CD4-positive, alpha-beta memory T cell (primary cell): ENCODE data around the gene DYNLL1. TPM values are rescaled to one million over a fixed set of nuclear protein-coding genes. Genes with fewer than 3 reads are reported as not detected.
A peak's percentile ranks its signal among the peaks of the same experiment; 100 is the strongest.
"Not testable (repeated sequence)": the region's sequence is repeated elsewhere in the genome, so short reads cannot be mapped to it uniquely, and the experiment has no call there.

ENCODE experiments used
- CTCF ChIA-PET: fragments of 350-600 bp; sonication (Branson Sonifier 250); formaldehyde crosslinking; loops from one replicate; lab custom pipeline; 2021; ENCODE audit warnings: inconsistent platforms; ENCODE audit not compliant: partially characterized antibody; lab: Charles Lee
- POLR2A ChIA-PET: fragments of 350-600 bp; sonication (Branson Sonifier 250); formaldehyde crosslinking; loops from one replicate; lab custom pipeline; 2021; ENCODE audit not compliant: partially characterized antibody; lab: Charles Lee
- DNase-seq, 5 donors: peaks; one replicate each; pipeline versions ENCODE4 v3.0.0 to v3.0.0-alpha.2; 2020 to 2022; ENCODE audit warnings: mixed read lengths in 1 of 5
- H3K27ac ChIP-seq: one replicate; pipeline ENCODE4 v1.7.0; 2013; ENCODE audit warnings: low read depth, low read length
- H3K27me3 ChIP-seq: 2 replicates; pipeline ENCODE4 v1.7.0; 2013; ENCODE audit warnings: mild to moderate bottlenecking, low read length, moderate library complexity; ENCODE audit not compliant: insufficient read depth
- H3K36me3 ChIP-seq: 2 replicates; pipeline ENCODE4 v1.7.0; 2013; ENCODE audit warnings: mild to moderate bottlenecking, low read length, moderate library complexity; ENCODE audit not compliant: insufficient read depth
- H3K4me1 ChIP-seq: 2 replicates; pipeline ENCODE4 v1.7.0; 2013; ENCODE audit warnings: mild to moderate bottlenecking, low read length, moderate library complexity; ENCODE audit not compliant: insufficient read depth
- H3K4me3 ChIP-seq, 2 donors: one replicate each; pipeline ENCODE4 v1.7.0; 2013; ENCODE audit warnings: low read length in 2 of 2, mild to moderate bottlenecking in 1 of 2
- H3K9me3 ChIP-seq, 2 donors: one replicate each; pipeline ENCODE4 v1.7.0; 2013; ENCODE audit warnings: low read length in 2 of 2, control low read depth in 1 of 2; ENCODE audit not compliant: control insufficient read depth in 1 of 2
- H3K27ac Mint-ChIP-seq, 7 donors: one replicate each; pipeline ENCODE4 v1.8.0; 2020 to 2021; ENCODE audit warnings: mixed read lengths in 7 of 7, mild to moderate bottlenecking in 6 of 7, inconsistent platforms in 3 of 7, moderate library complexity in 3 of 7
- H3K27me3 Mint-ChIP-seq, 2 donors: one replicate each; pipeline ENCODE4 v1.8.0; 2020 to 2021; ENCODE audit warnings: mixed read lengths in 2 of 2
- H3K36me3 Mint-ChIP-seq, 2 donors: one replicate each; pipeline ENCODE4 v1.8.0; 2020 to 2021; ENCODE audit warnings: mixed read lengths in 2 of 2, inconsistent platforms in 1 of 2, mild to moderate bottlenecking in 1 of 2
- H3K4me1 Mint-ChIP-seq, 4 donors: one replicate each; pipeline ENCODE4 v1.8.0; 2020 to 2021; ENCODE audit warnings: mixed read lengths in 4 of 4, mild to moderate bottlenecking in 1 of 4
- H3K4me3 Mint-ChIP-seq, 8 donors: one replicate each; pipeline ENCODE4 v1.8.0; 2020 to 2021; ENCODE audit warnings: mixed read lengths in 8 of 8, mild to moderate bottlenecking in 7 of 8, moderate library complexity in 6 of 8, inconsistent platforms in 3 of 8
- H3K9me3 Mint-ChIP-seq, 8 donors: one replicate each; pipeline ENCODE4 v1.8.0; 2020 to 2021; ENCODE audit warnings: mixed read lengths in 8 of 8, mild to moderate bottlenecking in 5 of 8, inconsistent platforms in 3 of 8, moderate library complexity in 1 of 8
- intact Hi-C: fragments of 100-400 bp; cut with micrococcal nuclease; formaldehyde crosslinking; loops from one replicate; pipeline ENCODE4 v1.15.1; 2023
- polyA plus RNA-seq, 2 donors: library from polyadenylated mRNA; unstranded; fragments of 300-500 nt; fragmentation: Illumina TruSeq; gene quantifications; one replicate each; pipeline ENCODE4 v1.2.3, GENCODE V29; 2021
- total RNA-seq, 2 experiments: library from RNA; stranded (reverse); gene quantifications; one replicate each; pipeline ENCODE4 v1.2.3, GENCODE V29; 2021

Gene DYNLL1
- 100 to 1,000 TPM in 1 of 2 experiments, 10 to 100 TPM in 1; 97.5 to 108 TPM for total RNA-seq
- 100 to 1,000 TPM; 348 to 351 TPM for polyA plus RNA-seq

DNA sequence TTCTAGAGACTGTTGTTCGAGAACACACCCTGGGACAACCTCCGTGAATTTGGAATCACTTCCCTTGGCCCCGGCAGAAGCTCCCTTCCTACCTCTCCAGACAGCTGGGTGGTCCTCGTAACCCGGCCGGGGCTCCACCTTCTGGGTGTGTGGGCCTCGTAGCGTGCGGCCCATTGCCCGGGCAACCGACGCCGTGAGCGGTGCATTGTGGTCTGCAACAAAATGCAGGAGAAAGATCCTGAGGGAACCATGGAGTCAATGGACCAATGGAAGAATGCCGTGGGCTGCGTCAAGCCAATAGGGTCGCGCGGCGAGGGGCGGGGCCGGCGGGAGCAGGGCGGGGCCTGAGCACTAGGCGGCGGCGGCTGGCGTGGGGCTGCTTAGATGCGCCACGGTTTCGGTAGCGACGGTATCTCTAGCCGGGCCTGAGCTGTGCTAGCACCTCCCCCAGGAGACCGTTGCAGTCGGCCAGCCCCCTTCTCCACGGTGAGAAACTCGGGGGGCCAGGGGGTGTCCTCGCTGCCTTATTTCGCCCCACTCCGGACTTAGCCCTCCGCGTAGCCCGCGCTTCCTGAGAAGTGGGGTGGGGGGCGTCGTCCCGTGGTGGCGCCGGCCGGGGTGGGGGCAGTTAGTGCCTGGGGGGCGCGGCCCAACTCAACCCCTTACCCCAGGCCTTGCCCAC lies at the start of gene DYNLL1:
TSS of gene DYNLL1 (plus strand) at position 383 of the 682 bp plus-strand sequence. CDS start 309 bp downstream, outside the sequence.
- H3K27me3 ChIP-seq = no peaks in the 10 kb centered on the region
- CTCF ChIA-PET = interaction anchor here (0.7 to 4.5 kb wide), 12 partner anchors 9 to 169 kb away, joined by 3 to 26 read pairs (median 4); partner anchors contain the start of genes COX6A1, PLA2G1B and SRSF9
- intact Hi-C loops = loop anchor here (1.0 to 2.0 kb wide), 6 partner anchors 27 to 190 kb away; partner anchors contain the start of genes COQ5, COX6A1, POP5 and SRSF9
- H3K27ac Mint-ChIP-seq = peak within 1 kb of the TSS; percentile 89 to 96 (median 94)
- peak within 1 kb of the TSS; percentile 91 to 98 (median 94) for H3K4me3 Mint-ChIP-seq
- H3K27me3 Mint-ChIP-seq = no peaks in the 10 kb centered on the region
- H3K4me1 ChIP-seq = peaks cover 19% of the 10 kb centered on the region
- peak within 1 kb of the TSS; percentile 82 for H3K27ac ChIP-seq
- no peaks in the 10 kb centered on the region for H3K36me3 ChIP-seq
- peaks cover 22 to 49% (median 37%) of the 10 kb centered on the region in 4 donors for H3K4me1 Mint-ChIP-seq
- POLR2A ChIA-PET = interaction anchor here (0.6 to 4.5 kb wide), 29 partner anchors 14 to 696 kb away, joined by 3 to 42 read pairs (median 4); partner anchors contain the start of genes COQ5, COX6A1, GATC and POP5
- peaks cover 8 to 23% of the 10 kb centered on the region in 2 donors for H3K36me3 Mint-ChIP-seq
- peak; percentile 96 to 98 (median 97) for DNase-seq
- peak within 1 kb of the TSS; percentile 93 to 94 for H3K4me3 ChIP-seq
- H3K9me3 Mint-ChIP-seq = no peaks in the 10 kb centered on the region
- no peaks in the 10 kb centered on the region for H3K9me3 ChIP-seq

DNA sequence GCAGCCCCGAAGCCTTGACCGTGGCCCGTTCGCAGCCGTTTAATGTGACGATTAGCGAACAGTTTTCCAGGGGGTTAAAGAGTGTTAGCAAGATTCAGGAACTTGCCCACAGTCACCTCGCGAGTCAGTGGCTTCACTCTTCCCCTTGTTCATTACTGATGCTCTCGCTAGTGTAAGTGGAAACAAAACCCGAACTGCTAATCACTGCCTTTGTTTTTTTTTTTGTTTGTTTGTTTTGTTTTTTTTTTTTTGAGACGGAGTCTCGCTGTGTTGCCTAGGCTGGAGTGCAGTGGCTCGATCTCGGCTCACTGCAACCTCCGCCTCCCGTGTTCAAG lies 49.1 kb upstream of the DYNLL1 start:
- Mint-ChIP-seq H3K27ac (peak overlapping the region; percentile 96 to 99 (median 98)), H3K36me3 (peaks cover 9 to 39% of the 10 kb centered on the region in 2 donors), H3K4me3 (peak overlapping the region; percentile 92 to 99 (median 99)), H3K4me1 (peaks cover 14 to 42% (median 23%) of the 10 kb centered on the region in 4 donors)
- H3K27me3 Mint-ChIP-seq, H3K9me3 Mint-ChIP-seq, H3K9me3 ChIP-seq, DNase-seq, H3K27me3 ChIP-seq: not testable (repeated sequence)
- Histone ChIP-seq H3K27ac (peak overlapping the region; percentile 96), H3K4me1 (peaks cover 24% of the 10 kb centered on the region), H3K4me3 (peak overlapping the region; percentile 94 to 99), H3K36me3 (peaks cover 16% of the 10 kb centered on the region)
- intact Hi-C loops = loop anchor here (1.0 to 2.0 kb wide), 2 partner anchors 9 to 22 kb away; partner anchors contain the start of genes COX6A1 and SRSF9
- ChIA-PET CTCF (interaction anchor here (1.8 to 19.4 kb wide), 2 partner anchors 12 to 22 kb away, joined by 5 to 187 read pairs; partner anchors contain the start of gene SRSF9), POLR2A (interaction anchor here (0.7 to 2.1 kb wide), 5 partner anchors 20 to 155 kb away, joined by 3 to 8 read pairs (median 4); partner anchors contain the start of genes DYNLL1, RNU4-2 and SRSF9)

DNA sequence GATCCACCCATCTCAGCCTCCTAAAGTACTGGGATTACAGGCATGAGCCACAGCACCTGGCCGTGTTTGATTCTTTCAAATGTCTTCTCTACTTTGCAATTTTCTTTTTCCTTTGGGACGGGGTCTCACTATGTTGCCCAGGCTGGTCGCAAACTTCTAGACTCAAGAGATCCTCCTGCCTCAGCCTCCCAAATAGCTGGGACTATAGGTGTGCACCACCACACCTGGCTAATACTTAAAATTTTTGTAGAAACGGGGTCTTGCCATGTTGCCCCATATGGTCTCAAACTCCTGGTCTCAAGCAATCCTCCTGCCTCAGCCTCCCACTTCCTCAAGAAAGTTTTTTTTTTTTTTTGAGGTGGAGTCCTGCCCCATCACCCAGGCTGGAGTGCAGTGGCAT lies 47.9 kb upstream of the DYNLL1 start:
- Mint-ChIP-seq H3K27ac (peak overlapping the region; percentile 37 to 99 (median 64)), H3K9me3 (peaks cover 0 to 6% (median 0%) of the 10 kb centered on the region in 8 donors), H3K36me3 (peaks cover 6 to 38% of the 10 kb centered on the region in 2 donors), H3K27me3 (no peaks in the 10 kb centered on the region), H3K4me3 (peak overlapping the region; percentile 46 to 99 (median 98)), H3K4me1 (peaks cover 14 to 42% (median 22%) of the 10 kb centered on the region in 4 donors)
- no peak for DNase-seq
- no peaks in the 10 kb centered on the region for H3K27me3 ChIP-seq
- ChIA-PET POLR2A (interaction anchor here (1.2 to 2.1 kb wide), 3 partner anchors 8 to 156 kb away, joined by 3 to 8 read pairs (median 5); partner anchors contain the start of gene RNU4-2), CTCF (interaction anchor here (1.8 to 19.4 kb wide), 2 partner anchors 11 to 21 kb away, joined by 5 to 187 read pairs; partner anchors contain the start of gene SRSF9)
- H3K9me3 ChIP-seq = no peaks in the 10 kb centered on the region
- peaks cover 15% of the 10 kb centered on the region for H3K36me3 ChIP-seq
- intact Hi-C loops = loop anchor here (2.0 kb wide), 1 partner anchor 21 kb away; the partner anchor contains the start of gene SRSF9
- H3K4me3 ChIP-seq = no peak overlapping the region
- H3K27ac ChIP-seq = no peak overlapping the region
- peaks cover 26% of the 10 kb centered on the region for H3K4me1 ChIP-seq

DNA sequence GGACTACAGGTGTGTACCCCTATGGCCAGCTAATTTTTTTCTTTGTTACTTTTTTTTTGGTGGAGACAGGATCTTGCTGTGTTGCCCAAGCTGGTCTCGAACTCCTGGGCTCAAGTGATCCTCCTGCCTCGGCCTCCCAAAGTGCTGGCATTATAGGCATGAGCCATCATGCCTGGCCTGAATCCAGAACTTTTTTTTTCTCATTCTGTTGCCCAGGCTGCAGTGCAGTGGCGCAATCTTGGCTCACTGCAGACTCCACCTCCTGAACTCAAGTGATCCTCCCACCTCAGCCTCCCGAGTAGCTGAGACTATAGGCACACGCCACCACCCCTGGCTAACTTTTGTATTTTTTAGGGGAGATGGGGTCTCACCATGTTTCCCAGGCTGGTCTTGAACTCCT lies 43.4 kb upstream of the DYNLL1 start:
- DNase-seq, H3K27ac ChIP-seq, H3K27me3 ChIP-seq, intact Hi-C loops, H3K9me3 Mint-ChIP-seq, H3K4me3 ChIP-seq, H3K27me3 Mint-ChIP-seq, H3K9me3 ChIP-seq, H3K4me3 Mint-ChIP-seq: not testable (repeated sequence)
- Mint-ChIP-seq H3K27ac (peak overlapping the region in 1 of 7 donors; percentile 25), H3K36me3 (peaks cover 11 to 38% of the 10 kb centered on the region in 2 donors), H3K4me1 (peaks cover 6 to 24% (median 10%) of the 10 kb centered on the region in 4 donors)
- CTCF ChIA-PET = interaction anchor here (0.8 to 19.4 kb wide), 9 partner anchors 9 to 197 kb away, joined by 3 to 187 read pairs (median 4); partner anchors contain the start of genes DYNLL1, POP5 and SRSF9
- Histone ChIP-seq H3K4me1 (peaks cover 19% of the 10 kb centered on the region), H3K36me3 (peaks cover 19% of the 10 kb centered on the region)
- POLR2A ChIA-PET = interaction anchor here (1.1 to 5.8 kb wide), 3 partner anchors 12 to 17 kb away, joined by 3 to 28 read pairs (median 3); partner anchors contain the start of gene SRSF9

DNA sequence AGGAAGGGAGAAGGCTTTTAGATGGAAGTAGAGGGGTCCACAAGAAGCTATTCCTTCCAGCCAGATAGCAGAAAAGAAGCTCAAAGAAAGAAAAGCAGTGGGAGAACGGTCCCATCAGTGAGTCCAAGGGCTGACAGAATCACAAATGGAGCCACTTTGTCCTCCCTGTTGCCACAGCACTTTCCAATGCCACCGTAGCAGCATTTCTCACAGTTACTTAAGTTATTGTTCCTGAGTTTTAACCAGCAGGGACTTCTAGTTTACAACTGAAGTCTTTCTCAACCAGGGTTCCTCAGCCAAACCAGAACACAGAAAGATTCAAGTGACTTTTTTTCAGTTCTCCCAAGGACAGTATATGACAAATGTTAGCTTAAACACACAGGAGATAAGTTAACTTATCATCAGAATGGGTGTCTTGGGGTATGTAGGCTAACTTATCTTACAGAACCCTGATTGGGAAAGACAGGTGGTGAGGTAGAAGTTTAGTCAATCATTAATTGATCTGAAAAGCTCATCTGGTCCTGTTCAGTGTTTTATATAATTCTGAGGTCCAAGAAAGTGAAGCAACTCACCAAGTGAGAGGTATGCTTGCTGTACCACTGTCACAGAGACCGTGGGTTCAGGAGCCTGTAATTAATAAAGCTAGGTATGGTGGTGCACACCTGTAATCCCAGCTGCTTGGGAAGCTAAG lies 42.7 kb upstream of the DYNLL1 start:
- no peak overlapping the region for H3K4me3 ChIP-seq
- Mint-ChIP-seq H3K36me3 (peaks cover 11 to 39% of the 10 kb centered on the region in 2 donors), H3K27ac (peak overlapping the region in 6 of 7 donors; percentile 5 to 73 (median 47)), H3K9me3 (no peaks in the 10 kb centered on the region), H3K27me3 (no peaks in the 10 kb centered on the region), H3K4me3 (no peak overlapping the region), H3K4me1 (peaks cover 0 to 18% (median 8%) of the 10 kb centered on the region in 4 donors)
- no peaks in the 10 kb centered on the region for H3K9me3 ChIP-seq
- peaks cover 23% of the 10 kb centered on the region for H3K36me3 ChIP-seq
- peaks cover 13% of the 10 kb centered on the region for H3K4me1 ChIP-seq
- CTCF ChIA-PET = interaction anchor here (0.7 to 19.4 kb wide), 10 partner anchors 10 to 196 kb away, joined by 3 to 187 read pairs (median 4); partner anchors contain the start of genes POP5 and SRSF9
- no peak for DNase-seq
- no peaks in the 10 kb centered on the region for H3K27me3 ChIP-seq
- POLR2A ChIA-PET = interaction anchor here (0.8 to 5.8 kb wide), 5 partner anchors 9 to 80 kb away, joined by 3 to 28 read pairs (median 3); partner anchors contain the start of gene SRSF9
- H3K27ac ChIP-seq = no peak overlapping the region
- intact Hi-C loops = no loop called here

DNA sequence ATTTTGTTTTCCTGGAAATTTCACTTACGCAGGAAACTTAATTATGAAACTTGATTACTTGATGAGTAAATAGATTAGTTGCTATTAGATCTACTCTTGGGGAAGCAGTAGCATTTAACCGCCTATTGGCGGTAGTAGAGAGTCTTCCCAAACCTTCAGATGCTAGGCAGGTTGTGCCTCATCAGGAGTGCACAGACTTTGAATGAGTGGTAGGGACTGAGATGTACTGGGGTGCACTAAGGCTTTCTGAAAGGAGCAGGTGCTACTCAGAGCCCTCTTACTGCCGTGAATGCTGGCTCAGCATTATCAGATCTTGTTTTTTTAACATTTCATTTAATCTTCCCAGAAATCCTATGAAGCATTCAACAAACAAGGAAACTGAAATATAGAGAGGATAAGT lies 41.9 kb upstream of the DYNLL1 start:
- H3K36me3 Mint-ChIP-seq = peaks cover 17 to 46% of the 10 kb centered on the region in 2 donors
- Histone ChIP-seq H3K36me3 (peaks cover 27% of the 10 kb centered on the region), H3K4me3 (no peak overlapping the region), H3K27me3 (no peaks in the 10 kb centered on the region), H3K9me3 (no peaks in the 10 kb centered on the region), H3K27ac (no peak overlapping the region), H3K4me1 (peaks cover 13% of the 10 kb centered on the region)
- no peak overlapping the region for H3K4me3 Mint-ChIP-seq
- intact Hi-C loops = no loop called here
- ChIA-PET POLR2A (interaction anchor here (0.9 to 5.8 kb wide), 2 partner anchors 10 to 15 kb away, joined by 3 to 28 read pairs; partner anchors contain the start of gene SRSF9), CTCF (interaction anchor here (0.6 to 19.4 kb wide), 8 partner anchors 11 to 195 kb away, joined by 3 to 187 read pairs (median 4); partner anchors contain the start of genes POP5 and SRSF9)
- peak; percentile 33 to 46 (median 37) for DNase-seq
- H3K27ac Mint-ChIP-seq = peak overlapping the region in 3 of 7 donors; percentile 5 to 65 (median 55)
- H3K9me3 Mint-ChIP-seq = no peaks in the 10 kb centered on the region
- H3K4me1 Mint-ChIP-seq = peaks cover 0 to 17% (median 8%) of the 10 kb centered on the region in 4 donors
- H3K27me3 Mint-ChIP-seq = no peaks in the 10 kb centered on the region
